Activated CD8-positive, alpha-beta memory T cell treated with anti-CD3 and anti-CD28 coated beads, Interleukin-2, amount 50 U/mL, for 24 hours (primary cell): ENCODE results near the gene GRIK1.
"Not testable (repeated sequence)": the region's sequence is repeated elsewhere in the genome, so short reads cannot be mapped to it uniquely, and the experiment has no call there.

Source experiments
- DNase-seq: peaks from one replicate; pipeline ENCODE4 v3.0.0-alpha.2; 2020; ENCODE audit errors: extremely low read depth

GRIK1 gene

DNA sequence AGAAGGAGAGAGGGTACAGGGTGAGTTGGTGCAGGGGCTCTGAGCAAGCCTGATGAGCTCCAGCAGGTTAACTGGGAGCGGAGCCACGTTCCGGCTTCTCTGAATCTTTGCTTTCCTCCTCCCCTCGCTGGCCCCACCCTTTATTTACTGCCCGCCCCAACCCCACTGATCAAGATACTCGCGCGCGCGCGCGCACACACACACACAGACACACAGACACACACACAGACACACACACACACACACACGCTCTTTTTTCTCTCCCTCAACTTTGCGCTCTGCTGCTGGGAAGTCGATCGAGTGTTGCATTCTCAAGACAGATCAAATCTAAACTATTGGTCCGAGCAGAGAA is at the start of gene GRIK1:
Gene GRIK1, minus strand, starts transcription at position 73 of the 352 bp plus-strand sequence.
- no peak for DNase-seq

DNA sequence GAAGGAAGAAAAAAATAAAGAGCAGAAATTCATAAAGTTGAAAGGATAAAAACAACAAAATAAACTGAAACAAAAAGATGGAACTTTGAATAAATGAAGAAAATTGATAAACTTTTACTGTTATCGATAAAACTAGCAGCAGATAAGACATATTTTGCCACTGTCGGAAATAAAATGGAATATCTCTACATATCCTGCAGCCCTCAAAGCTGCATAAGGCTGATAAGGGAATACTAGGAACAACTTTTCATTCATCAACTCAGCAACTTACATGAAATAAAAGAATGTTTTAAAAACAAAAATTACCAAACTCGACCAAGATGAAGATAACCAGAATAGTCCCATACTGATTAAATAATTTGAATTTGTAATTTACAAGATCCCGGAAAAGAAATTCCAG is 48.0 kb upstream of the GRIK1 start:
- DNase-seq, result no peak

DNA sequence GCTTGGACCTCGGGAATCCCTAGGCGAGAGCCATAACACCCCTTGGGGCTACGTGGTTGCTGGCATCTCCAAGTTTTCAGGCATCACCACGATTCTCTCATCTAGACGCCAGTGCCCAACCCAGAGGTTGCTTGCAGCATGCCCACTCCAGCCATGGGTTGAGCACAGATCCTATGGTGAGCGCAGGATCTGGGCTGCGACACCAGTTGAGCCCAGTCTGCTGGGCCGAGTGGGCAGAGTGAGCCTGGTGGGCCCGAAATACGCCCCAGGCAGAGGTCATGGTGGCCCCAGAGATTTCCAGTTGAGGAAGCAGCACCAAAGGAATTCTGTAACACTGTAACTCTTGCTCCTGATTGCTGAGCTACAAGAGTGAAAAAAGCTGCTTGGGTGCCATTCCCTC is 46.1 kb upstream of the GRIK1 start:
- no peak for DNase-seq

DNA sequence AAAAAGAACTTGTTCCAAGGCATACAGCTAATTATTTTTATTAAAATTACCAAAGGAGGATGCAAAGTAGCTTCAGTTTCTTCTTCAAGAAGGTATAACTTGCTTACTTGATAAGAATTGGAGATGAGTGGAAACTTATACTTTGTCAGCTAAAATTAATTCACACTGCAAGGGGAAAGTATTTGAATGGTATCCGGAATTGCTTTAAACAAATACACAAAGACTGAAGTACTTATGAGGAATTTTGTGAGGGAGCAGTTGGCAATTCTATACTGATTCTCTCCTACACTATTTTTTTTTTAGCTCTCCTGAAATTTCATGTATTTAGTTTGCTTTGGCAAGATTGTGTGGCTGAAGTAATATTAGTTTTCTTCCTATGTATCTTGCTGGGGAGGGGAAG is 39.2 kb upstream of the GRIK1 start:
- DNase-seq, result no peak

DNA sequence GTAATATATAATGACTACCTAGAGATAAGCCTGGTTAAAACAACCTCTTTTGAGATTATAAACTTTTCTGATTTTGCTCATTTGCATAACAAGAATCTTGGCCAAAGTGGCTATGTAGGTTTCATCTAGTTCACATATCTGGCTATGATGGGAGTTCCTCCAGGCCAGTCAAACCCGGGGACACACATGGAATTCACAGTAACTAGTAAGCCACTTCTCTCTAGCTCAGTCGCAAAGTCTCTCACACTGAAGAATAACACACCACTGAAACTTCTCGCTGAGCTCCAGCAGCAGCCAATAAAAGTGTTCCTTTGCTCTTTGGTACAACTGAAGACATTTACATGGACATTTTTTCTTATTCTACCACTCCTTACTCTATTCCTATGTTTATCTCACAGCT is 36.0 kb upstream of the GRIK1 start:
- DNase-seq, result no peak

DNA sequence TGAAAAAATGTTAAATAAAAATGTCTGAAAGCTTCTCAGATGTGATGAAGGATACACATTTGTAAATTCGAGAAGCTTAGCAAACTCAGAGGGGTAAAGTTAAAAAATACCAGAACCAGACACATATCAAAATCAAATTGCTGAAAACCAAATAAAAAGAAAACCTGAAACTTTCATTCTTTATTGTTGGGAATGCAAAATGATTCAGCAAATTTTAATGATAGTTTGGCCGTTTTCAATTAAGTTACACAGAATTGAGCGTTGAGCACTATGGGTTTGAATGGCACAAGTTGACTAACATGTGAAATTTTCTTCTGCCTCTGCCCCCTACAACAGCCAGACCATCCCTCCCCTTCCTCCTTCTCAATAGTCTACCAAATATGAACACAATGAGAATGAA is 33.5 kb upstream of the GRIK1 start:
- no peak for DNase-seq

DNA sequence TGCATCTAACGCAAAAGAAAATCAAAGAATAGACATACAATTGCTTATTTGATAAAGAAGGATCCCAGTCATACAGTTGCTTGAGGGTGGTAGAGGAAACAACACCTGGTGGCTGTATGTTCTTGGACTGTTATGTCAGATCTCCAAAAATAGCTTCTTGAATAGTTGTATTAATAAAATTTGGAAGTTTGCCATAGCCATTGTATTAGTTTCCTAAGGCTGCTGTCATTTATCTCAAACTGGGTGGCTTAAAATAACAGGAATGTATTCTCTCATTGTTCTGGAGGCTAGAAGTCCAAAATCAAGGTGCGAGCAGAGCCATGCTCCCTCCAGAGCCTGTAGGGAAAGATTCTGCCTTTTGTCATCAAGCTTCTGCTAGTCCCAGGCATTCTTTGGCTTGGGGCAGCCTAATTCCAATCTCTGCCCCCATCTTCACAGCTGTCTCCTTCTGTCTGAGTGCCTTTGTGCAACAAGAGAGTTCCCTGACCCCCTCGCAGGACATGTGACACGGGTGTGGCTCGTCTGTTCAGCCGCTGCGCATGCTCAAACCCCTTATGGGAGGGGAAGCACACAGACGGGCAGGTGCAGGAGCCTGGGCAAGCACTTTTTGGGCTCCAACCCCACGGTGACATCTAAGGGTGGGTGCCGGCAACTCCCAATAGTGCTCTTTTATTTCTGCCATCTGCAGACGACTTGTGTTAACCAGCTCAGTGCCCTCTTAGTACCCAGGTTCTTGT is 21.7 kb upstream of the GRIK1 start:
- no peak for DNase-seq

- DNase-seq, result no peak
Observed at GRCh38 chr21:29958551-29958950, 18.8 kb upstream of the GRIK1 start.

DNA sequence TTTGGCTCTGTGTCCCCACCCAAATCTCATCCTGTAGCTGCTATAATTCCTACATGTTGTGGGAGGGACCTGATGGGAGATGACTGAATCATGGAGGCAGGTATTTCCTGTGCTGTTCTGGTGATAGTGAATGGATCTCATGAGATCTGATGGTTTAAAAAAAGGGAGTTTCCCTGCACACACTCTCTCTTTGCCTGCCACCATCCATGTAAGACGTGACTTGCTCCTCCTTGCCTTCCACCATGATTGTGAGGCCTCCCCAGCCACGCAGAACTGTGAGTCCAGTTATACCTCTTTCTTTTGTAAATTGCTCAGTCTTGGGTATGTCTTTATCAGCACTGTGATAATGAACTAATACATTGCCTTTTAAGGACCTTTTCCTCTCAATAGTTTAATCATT is 18.2 kb upstream of the GRIK1 start:
- not testable (repeated sequence) for DNase-seq

- no peak for DNase-seq
Observed at GRCh38 chr21:29953690-29954089, 13.9 kb upstream of the GRIK1 start.

DNA sequence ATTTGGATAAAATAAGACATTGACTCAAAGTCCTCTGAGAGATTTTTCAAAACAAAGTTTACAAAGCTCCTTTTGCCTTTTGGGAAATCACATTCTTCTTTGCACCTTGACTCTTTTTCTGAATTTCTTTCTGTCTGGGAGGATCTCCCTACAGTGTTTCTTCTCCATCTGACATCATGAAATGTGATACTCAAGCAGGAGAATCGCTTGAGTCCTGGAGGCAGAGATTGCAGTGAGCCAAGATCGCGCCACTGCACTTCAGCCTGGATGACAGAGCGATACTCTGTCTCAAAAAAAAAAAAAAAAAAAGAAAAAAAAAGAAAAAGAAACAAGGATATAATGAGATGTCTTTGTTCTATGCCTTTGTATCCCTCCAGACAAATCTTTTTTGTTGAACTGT is 13.3 kb upstream of the GRIK1 start:
- DNase-seq, result no peak

- no peak for DNase-seq
Observed at GRCh38 chr21:29951911-29952310, 12.1 kb upstream of the GRIK1 start.

GRCh38 chr21:29949991-29950390 is 10.2 kb upstream of the GRIK1 start:
- no peak for DNase-seq

GRCh38 chr21:29947119-29947518 is 7.3 kb upstream of the GRIK1 start:
- DNase-seq, result no peak

DNA sequence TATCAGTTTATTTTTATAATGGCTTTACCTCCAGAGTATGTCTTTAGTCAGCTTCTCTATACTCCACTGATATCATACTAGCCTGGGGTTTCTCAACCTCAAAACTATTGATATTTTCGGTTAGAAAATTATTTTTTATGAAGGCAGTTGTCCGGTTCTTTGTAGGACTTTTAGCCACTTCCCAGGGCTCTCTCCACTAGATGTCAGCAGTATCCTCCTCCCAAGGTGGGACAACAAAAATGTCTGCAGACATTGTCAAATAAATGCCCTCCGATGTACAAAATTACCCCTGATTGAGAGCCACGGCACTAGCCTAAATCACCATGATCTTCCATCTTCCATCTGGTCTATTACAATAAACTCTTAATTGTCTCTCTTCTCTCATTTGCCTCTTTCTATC is 4.1 kb upstream of the GRIK1 start:
- DNase-seq, result no peak

GRCh38 chr21:29942034-29942433 is 2.2 kb upstream of the GRIK1 start:
- no peak for DNase-seq

- no peak for DNase-seq
Observed at GRCh38 chr21:29940991-29941390, 1.2 kb upstream of the GRIK1 start.

- DNase-seq, result no peak
Observed at GRCh38 chr21:29940361-29940760, 565 bp upstream of the GRIK1 start.

- DNase-seq, result no peak
Observed at GRCh38 chr21:29939104-29939923, 482 bp downstream of the GRIK1 start.

- no peak for DNase-seq
Observed at GRCh38 chr21:29938776-29939103, 1.1 kb downstream of the GRIK1 start.

DNA sequence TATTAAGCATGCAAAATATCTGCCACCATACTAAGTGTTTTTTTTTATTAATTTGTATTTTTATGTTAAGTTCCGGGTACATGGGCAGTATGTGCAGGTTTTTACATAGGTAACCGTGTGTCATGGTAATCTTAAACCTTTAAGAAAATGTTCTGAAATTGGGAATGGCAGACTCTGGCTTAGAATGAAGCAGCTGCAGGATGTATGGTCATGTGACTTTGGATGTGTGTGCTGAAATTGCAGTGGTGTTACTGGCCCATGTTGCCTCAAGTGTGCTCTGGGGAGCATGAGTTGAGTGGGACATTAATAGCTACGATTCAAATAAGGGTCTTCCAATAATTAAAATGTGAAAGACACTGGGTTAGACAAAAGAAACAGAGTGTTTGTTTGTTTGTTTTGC is 6.7 kb downstream of the GRIK1 start:
- no peak for DNase-seq

DNA sequence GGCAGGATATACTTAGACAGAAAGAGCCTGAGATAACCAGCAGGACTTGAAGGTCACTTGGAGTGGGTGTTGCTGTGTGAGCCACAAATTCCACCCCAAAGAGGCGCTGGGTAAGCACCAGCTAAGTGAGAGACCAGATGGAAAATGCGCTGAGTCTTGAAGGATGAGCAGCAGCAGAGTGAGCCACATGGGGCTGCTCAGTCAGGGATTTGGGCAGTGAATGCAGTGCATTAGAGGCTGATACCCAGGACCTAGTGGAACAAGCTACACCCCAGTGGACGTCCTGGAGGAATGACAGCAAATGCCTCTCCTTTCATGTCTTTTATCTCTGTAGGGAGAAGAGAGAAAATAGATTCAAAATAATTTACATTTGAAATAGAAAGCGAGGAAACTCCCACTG is 11.3 kb downstream of the GRIK1 start:
- no peak for DNase-seq

DNA sequence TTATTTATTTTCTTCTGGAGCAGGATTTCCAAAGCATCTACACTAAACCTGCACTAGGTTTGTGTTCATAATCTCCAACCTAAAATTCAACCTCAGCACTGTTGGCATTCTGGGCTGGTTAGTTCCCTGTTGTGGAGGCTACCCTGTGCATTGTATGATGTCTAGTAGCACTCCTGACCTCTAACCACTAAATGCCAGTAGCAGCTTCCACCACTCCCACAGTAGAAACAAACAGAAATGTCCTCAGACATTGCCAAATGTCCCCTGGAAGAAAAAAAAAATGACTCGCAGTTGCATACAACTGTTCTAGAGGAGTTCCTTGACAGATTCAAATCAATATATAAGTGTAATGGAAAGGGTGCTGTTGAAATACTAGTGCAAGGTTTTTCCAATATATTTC is 18.9 kb downstream of the GRIK1 start:
- DNase-seq, result no peak

- DNase-seq, result no peak
Observed at GRCh38 chr21:29914326-29914725, 25.5 kb downstream of the GRIK1 start.
